Measurements from ENCODE around the gene NUDT14.

NUDT14 gene

DNA sequence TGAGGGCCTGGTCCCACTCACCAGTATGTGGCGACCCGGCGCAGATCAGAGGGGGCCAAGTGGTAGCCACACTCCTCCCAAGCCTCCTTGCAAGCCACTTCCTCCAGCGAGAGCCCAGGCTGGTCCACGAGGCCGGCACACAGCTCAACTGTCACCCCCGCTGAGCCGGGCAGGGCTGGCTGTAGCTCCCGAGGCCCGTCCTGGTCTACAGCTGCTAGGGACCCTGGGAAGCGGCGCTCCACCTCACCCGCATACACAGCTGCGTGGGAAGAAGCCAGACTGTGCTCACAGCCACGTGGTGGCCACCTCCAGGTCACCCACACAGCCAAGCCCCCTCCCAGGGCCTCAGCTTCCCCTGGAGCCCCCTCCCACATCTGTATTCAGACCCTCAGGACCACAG is 4.6 kb downstream of the NUDT14 start:
- no peak for DNase-seq

- DNase-seq, result no peak
Measured at GRCh38 chr14:105173901-105174894, 6.9 kb downstream of the NUDT14 start.

DNA sequence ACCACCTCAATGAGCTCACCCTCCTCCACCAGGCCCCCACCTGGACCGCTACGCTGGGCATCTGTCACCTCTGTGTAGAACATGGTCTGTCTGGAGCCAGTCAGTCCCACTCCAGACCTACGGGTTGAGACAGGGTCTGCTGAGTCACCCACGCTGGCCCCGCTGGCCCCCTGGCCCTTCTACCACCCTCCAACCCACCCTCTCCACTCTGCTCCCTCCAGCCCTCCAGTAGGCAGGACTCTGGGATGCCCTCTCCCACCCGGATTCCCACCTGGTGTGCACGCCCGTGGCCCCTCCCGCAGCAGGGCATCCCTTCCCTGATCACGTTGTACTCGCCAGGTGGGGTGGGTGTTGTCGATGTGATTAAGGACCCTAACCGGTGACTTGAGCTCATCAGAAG is 8.0 kb downstream of the NUDT14 start:
- no peak for DNase-seq

GRCh38 chr14:105172476-105172875 is 8.6 kb downstream of the NUDT14 start:
- no peak for DNase-seq

DNA sequence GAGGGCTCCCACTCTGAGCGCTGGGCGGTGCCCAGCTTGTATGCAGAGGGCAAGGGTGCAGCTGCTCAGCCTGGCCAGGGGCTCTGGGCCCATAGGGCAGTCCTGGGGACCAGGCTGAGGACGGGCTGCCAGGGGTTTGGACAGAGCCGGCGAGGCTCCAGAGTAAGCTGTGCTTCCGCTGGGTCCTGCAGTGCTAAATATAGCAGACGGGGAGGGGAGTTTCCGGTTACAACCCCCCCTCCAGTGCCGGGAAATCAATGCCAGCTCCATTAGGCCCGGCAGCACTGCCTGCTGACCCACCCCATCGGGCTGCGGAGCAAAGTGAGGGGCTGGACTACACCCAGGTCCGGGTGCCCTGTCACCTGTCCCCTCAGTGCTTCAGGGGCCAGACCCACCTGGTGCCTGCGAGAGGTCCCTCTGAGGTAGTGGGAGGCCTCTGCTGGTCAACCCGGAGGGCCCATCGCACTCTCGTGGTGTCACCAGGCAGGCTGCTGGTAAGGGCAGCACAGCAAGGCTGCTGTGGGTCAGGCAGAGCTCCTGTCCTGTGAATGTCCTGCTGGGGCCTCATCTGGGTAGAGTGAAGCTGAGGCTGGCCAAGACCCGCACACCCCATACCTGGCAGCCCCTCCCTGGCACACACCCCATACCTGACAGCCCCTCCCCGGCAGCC is 10.0 kb downstream of the NUDT14 start:
- no peak for DNase-seq

- no peak for DNase-seq
Measured at GRCh38 chr14:105169776-105170655, 11.1 kb downstream of the NUDT14 start.

DNA sequence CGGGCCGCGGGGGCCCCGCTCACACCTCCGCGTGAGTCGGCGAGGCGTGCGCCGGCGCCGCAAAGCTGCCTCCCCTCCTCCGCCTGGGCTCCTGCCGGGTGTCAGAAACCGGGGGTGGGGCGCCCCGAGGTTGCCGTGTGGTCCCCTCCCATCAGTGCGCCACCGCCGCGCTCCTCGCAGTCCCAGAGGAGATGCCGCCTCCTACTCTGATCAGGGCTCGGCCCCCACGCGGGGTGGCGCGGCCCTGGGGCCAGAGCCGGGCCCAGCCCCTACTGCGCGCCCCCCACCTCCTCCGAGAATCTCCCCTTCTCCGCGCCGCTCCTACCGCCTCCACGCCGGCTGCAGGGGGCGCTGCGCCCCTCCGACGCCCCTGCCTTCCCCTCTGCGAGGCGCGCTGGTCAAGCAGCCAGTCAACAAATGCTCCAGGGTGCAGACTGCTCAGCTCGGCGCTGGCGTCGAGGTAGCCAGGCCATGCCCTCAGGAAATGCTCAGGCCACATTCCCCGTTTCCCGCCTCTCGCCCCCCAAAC is 12.1 kb downstream of the NUDT14 start:
- peak in 5 of 56 donors; percentile 19 to 49 (median 21) for DNase-seq

GRCh38 chr14:105168496-105168978 is 12.6 kb downstream of the NUDT14 start, which contains the start of gene JAG2:
Gene JAG2, minus strand, starts transcription at chr14:105168776. Its CDS starts 356 bp downstream, at chr14:105168420.
- peak in 24 of 56 donors; percentile 8 to 52 (median 31) for DNase-seq

- no peak for DNase-seq
Measured at GRCh38 chr14:105168093-105168420, 13.1 kb downstream of the NUDT14 start.

- DNase-seq, result no peak
Measured at GRCh38 chr14:105167303-105168092, 13.6 kb downstream of the NUDT14 start.

GRCh38 chr14:105166571-105167302 is 14.4 kb downstream of the NUDT14 start:
- DNase-seq, result no peak

GRCh38 chr14:105165761-105166485 is 15.2 kb downstream of the NUDT14 start:
- DNase-seq, result no peak

GRCh38 chr14:105165134-105165704 is 15.9 kb downstream of the NUDT14 start:
- DNase-seq, result no peak

DNA sequence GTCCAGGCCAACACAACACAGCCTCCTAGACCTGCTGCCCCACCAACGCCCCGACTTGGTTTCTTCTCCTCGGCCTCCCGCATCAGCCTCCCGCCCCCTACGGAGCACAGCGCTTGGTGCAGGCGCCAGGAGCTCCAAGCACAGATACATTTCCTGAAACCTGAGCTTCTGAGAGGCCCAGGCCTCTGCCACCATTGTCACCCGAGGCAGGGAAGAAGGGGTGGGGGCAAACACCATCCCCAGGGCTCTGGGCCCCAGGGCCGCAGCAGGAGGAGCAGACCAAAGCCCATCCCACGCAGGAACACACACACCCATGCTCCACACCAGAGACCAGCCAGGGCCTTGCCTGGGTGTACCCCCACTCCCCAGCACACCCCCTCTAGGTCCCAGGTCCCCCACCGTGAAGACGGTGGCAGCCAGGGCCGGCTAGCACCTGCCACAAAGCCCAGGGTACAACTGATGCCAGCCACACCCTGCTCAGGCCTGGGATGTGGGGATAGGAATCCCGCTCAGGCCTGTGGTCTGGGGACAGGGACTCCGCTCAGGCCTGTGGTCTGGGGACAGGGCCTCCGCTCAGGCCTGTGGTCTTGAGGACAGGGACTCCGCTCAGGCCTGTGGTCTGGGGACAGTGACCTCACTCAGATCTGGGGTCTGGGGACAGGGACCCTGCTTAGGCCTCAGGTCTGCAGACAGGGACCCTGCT is 17.9 kb downstream of the NUDT14 start:
- no peak for DNase-seq

DNA sequence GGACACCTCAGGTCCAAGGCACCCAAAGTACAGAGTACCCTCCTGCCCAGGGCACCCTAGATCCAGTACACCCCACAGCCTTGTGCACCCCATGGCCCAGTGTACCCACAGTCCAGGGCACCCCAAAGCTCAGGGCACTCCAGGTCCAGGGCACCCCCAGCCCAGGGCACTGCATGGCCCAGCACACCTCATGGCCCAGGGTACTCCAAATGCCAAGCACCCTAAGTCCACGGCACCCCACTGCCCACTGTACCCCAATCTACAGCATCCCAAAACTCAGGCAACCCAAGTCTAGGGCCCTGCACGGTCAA is 18.5 kb downstream of the NUDT14 start:
- DNase-seq, result no peak

- DNase-seq, result peak in 19 of 56 donors; percentile 6 to 67 (median 25)
Measured at GRCh38 chr14:105161964-105162668, 19.0 kb downstream of the NUDT14 start.

GRCh38 chr14:105161309-105161708 is 19.8 kb downstream of the NUDT14 start:
- no peak for DNase-seq
